PC-3 (cell line): ENCODE results near the gene RAB30. TPM values are rescaled to one million over a fixed set of nuclear protein-coding genes. Genes with fewer than 3 reads are reported as not detected.

Experiments used
- ATAC-seq: fragments of 200-7000 bp; cut with Tn5 transposase; 2 replicates; pipeline ENCODE4 v1.9.1; 2020; ENCODE audit warnings: mild to moderate bottlenecking, moderate library complexity
- BruUV-seq: library from RNA; stranded (reverse); fragments of 400-500 nt; replicated peaks from 2 replicates; lab custom pipeline; 2021; lab: Mats Ljungman, UMichigan
- CTCF ChIA-PET: fragments of 300-600 bp; sonication (Branson Sonifier 250); formaldehyde crosslinking; loops from one replicate; lab custom pipeline; 2022; ENCODE audit warnings: antibody characterized with exemption; lab: Charles Lee
- POLR2A ChIA-PET: fragments of 300-600 bp; sonication (Branson Sonifier 250); formaldehyde crosslinking; loops from one replicate; lab custom pipeline; 2022; ENCODE audit warnings: antibody characterized with exemption; ENCODE audit not compliant: unreplicated experiment; lab: Charles Lee
- DNase-seq: peaks from one replicate; pipeline ENCODE4 v3.0.0-alpha.2; 2015
- H2AFZ ChIP-seq: fragments of 300-600 bp; sonication (generic); 2 replicates; pipeline ENCODE4 v1.6.0; 2016; ENCODE audit warnings: antibody characterized with exemption, low read length
- H3F3A ChIP-seq: fragments of 300-600 bp; sonication (generic); one replicate; pipeline ENCODE4 v1.6.0; 2017; ENCODE audit warnings: antibody characterized with exemption, low read length, control low read depth, mild to moderate bottlenecking; ENCODE audit not compliant: unreplicated experiment
- H3K27ac ChIP-seq: fragments of 300-600 bp; sonication (generic); 2 replicates; pipeline ENCODE4 v1.5.1; 2016; ENCODE audit warnings: mild to moderate bottlenecking, low read length
- H3K27me3 ChIP-seq: fragments of 300-600 bp; sonication (generic); 2 replicates; pipeline ENCODE4 v1.6.1; 2016; ENCODE audit warnings: low read length, mixed read lengths
- H3K36me3 ChIP-seq: fragments of 300-600 bp; sonication (generic); 2 replicates; pipeline ENCODE4 v1.6.1; 2016; ENCODE audit warnings: low read depth, mixed run types, low read length, mixed read lengths
- H3K4me1 ChIP-seq: fragments of 300-600 bp; sonication (generic); 2 replicates; pipeline ENCODE4 v1.5.1; 2016; ENCODE audit warnings: low read length; ENCODE audit not compliant: insufficient read depth
- H3K4me2 ChIP-seq: fragments of 300-600 bp; sonication (generic); 2 replicates; pipeline ENCODE4 v1.6.0; 2016; ENCODE audit warnings: low read length
- H3K4me3 ChIP-seq: fragments of 300-600 bp; sonication (generic); 2 replicates; pipeline ENCODE4 v1.5.1; 2016; ENCODE audit warnings: mild to moderate bottlenecking, low read length, mixed read lengths
- H3K79me2 ChIP-seq: fragments of 300-600 bp; sonication (generic); 2 replicates; pipeline ENCODE4 v1.6.1; 2017; ENCODE audit warnings: low read length, mixed read lengths
- H3K9ac ChIP-seq: fragments of 300-600 bp; sonication (generic); 2 replicates; pipeline ENCODE4 v1.6.0; 2016; ENCODE audit warnings: mild to moderate bottlenecking, low read length
- H3K9me2 ChIP-seq: fragments of 300-600 bp; sonication (generic); replicated peaks from 2 replicates; pipeline ENCODE4 v1.6.1; 2016; ENCODE audit warnings: mixed run types, low read length, mixed read lengths
- H3K9me3 ChIP-seq: fragments of 300-600 bp; sonication (generic); 2 replicates; pipeline ENCODE4 v1.6.1; 2016; ENCODE audit warnings: low read length, mixed read lengths
- H4K20me1 ChIP-seq: fragments of 300-600 bp; sonication (generic); 2 replicates; pipeline ENCODE4 v1.6.1; 2016; ENCODE audit warnings: low read length, mixed read lengths
- EZH2 ChIP-seq: fragments of 300-600 bp; sonication (generic); IDR thresholded peaks from one replicate; pipeline ENCODE4 v1.6.1; 2017; ENCODE audit warnings: antibody characterized with exemption, mild to moderate bottlenecking, low read length; ENCODE audit not compliant: unreplicated experiment
- EZH2phosphoT487 ChIP-seq: fragments of 300-600 bp; sonication (generic); IDR thresholded peaks from 2 replicates; pipeline ENCODE4 v1.6.1; 2018; ENCODE audit warnings: mild to moderate bottlenecking, antibody characterized with exemption, low read length, borderline replicate concordance
- intact Hi-C: fragments of 100-400 bp; cut with micrococcal nuclease; formaldehyde crosslinking; loops from 2 replicates; pipeline ENCODE4 v1.9.0; 2023
- total RNA-seq: library from RNA; depleted of rRNA; stranded (reverse); fragments of >200 nt; gene quantifications from 2 replicates; pipeline ENCODE4 v1.2.3, GENCODE V29; 2014
- TF ChIP-seq, protein P1 (sequence below): fragments of 300-600 bp; sonication (generic); conservative IDR thresholded peaks from 2 replicates; pipeline ENCODE4 v1.5.1; 2017; ENCODE audit warnings: antibody characterized with exemption, low read depth, mild to moderate bottlenecking, low read length

RAB30 gene
- total RNA-seq, 1 experiment from 2014 or later = 6.6 TPM

DNA sequence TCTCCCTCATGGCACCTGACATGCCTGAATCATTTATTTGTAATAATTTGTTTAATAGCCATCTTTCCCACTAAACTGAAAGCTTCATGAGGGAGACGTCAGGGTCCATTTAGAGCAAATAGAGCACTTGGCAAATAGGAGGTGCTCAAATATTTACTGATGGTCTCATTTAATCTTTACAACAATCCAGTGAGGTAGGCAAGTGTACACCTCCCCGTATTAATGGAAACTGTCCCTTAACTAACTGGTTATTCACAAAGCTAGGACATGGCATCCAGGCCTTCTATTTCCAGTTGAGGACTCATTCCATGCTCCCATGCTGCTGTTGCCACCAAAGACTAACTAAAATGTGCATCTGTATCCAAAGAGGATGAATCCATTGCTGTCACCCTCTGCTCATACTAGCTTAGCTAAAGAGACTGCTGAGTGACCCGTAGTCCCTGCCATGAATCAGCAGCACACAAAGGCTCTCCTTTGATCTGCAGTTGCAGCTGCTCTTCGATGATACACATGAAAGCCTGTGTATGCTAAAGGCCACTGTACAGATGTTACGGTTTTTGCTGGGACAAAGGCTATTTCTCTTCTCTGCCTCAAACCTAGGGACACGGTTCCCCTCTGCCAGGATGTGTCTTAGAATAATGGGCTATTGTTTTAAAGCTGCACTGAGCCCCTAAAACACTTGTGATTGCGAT, 82.6 kb downstream of the RAB30 start:
- ChIA-PET CTCF (interaction anchor here (0.6 kb wide), 1 partner anchor 22 kb away, joined by 3 read pairs; no protein-coding TSS in a partner anchor), POLR2A (interaction anchor here (0.5 kb wide), 1 partner anchor 147 kb away, joined by 4 read pairs; no protein-coding TSS in a partner anchor)
- Histone ChIP-seq H3F3A (no peaks in the 10 kb centered on the region), H3K36me3 (no peaks in the 10 kb centered on the region), H3K4me1 (no peaks in the 10 kb centered on the region), H3K9ac (no peak overlapping the region), H3K9me3 (no peaks in the 10 kb centered on the region), H2AFZ (no peak overlapping the region), H3K4me2 (no peak overlapping the region), H4K20me1 (no peaks in the 10 kb centered on the region), H3K27me3 (no peaks in the 10 kb centered on the region), H3K9me2 (no peaks in the 10 kb centered on the region), H3K4me3 (no peak overlapping the region), H3K79me2 (no peaks in the 10 kb centered on the region), H3K27ac (no peak overlapping the region)
- peak; percentile 42; the same call in 1 of the 2 replicates for ATAC-seq
- intact Hi-C loops = no loop called here
- no peak for TF ChIP-seq EZH2
- no peak for DNase-seq
- BruUV-seq = no TSS peak

DNA sequence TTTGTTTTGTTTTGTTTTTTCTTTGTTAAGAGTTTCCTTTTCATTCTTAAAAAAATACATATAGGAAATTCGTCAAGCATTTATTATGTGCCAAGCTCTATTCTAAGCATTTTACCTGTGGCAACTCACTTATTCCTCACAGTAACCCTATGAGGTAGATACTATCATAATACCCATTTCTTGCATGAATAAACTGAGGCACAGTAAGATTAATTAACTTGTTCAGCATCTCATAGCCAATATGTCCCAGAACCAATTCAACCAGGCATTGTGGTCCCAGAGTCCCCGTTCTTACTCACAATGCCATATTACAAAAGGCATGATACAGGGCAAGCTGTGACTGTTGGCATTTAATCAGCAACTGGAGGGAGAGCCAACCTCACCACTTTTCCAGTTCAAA, 83.7 kb downstream of the RAB30 start:
- Histone ChIP-seq H3K79me2 (no peaks in the 10 kb centered on the region), H3F3A (no peaks in the 10 kb centered on the region), H4K20me1 (no peaks in the 10 kb centered on the region), H3K4me2 (no peak overlapping the region), H3K9me2 (no peaks in the 10 kb centered on the region), H2AFZ (no peak overlapping the region), H3K9ac (no peak overlapping the region), H3K9me3 (no peaks in the 10 kb centered on the region), H3K4me1 (no peaks in the 10 kb centered on the region), H3K27ac (no peak overlapping the region), H3K27me3 (no peaks in the 10 kb centered on the region), H3K4me3 (no peak overlapping the region), H3K36me3 (no peaks in the 10 kb centered on the region)
- TF ChIP-seq EZH2phosphoT487 (no peak), EZH2 (no peak)
- TF ChIP-seq, protein P1, sequence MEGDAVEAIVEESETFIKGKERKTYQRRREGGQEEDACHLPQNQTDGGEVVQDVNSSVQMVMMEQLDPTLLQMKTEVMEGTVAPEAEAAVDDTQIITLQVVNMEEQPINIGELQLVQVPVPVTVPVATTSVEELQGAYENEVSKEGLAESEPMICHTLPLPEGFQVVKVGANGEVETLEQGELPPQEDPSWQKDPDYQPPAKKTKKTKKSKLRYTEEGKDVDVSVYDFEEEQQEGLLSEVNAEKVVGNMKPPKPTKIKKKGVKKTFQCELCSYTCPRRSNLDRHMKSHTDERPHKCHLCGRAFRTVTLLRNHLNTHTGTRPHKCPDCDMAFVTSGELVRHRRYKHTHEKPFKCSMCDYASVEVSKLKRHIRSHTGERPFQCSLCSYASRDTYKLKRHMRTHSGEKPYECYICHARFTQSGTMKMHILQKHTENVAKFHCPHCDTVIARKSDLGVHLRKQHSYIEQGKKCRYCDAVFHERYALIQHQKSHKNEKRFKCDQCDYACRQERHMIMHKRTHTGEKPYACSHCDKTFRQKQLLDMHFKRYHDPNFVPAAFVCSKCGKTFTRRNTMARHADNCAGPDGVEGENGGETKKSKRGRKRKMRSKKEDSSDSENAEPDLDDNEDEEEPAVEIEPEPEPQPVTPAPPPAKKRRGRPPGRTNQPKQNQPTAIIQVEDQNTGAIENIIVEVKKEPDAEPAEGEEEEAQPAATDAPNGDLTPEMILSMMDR = no peak
- ChIA-PET CTCF (interaction anchor here (0.6 kb wide), 1 partner anchor 262 kb away, joined by 3 read pairs; no protein-coding TSS in a partner anchor), POLR2A (no interaction called here)
- BruUV-seq = no TSS peak
- no peak for DNase-seq
- intact Hi-C loops = no loop called here
- ATAC-seq = no peak

DNA sequence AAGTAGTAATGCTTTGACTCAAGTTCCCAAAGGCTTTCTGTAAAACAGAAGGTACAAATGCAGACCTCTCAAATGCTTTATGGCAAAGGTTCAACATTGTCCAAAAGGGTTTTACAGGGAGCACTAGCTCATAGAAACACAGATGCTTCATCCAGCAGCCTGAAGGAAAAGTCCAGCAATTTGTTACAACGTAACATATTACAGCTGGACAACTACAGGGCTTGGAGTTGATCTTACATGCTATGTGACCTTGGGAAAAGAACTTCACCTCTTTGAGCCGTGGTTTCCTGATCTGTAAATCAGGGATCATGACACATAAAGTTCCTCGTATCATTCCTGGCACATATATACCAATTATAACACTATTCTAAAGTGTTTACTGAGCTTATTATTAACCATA, 85.3 kb downstream of the RAB30 start:
- TF ChIP-seq, protein P1 = no peak
- no peak for TF ChIP-seq EZH2phosphoT487
- TF ChIP-seq EZH2 = no peak

More for the DNA sequence above, 85.3 kb downstream of the RAB30 start:
- Histone ChIP-seq H3K4me1 (no peaks in the 10 kb centered on the region), H3F3A (no peaks in the 10 kb centered on the region), H3K4me2 (no peak overlapping the region), H4K20me1 (no peaks in the 10 kb centered on the region), H3K4me3 (no peak overlapping the region), H3K9me2 (no peaks in the 10 kb centered on the region), H3K79me2 (no peaks in the 10 kb centered on the region), H3K36me3 (no peaks in the 10 kb centered on the region), H3K27ac (no peak overlapping the region), H3K9ac (no peak overlapping the region), H3K9me3 (no peaks in the 10 kb centered on the region), H3K27me3 (no peaks in the 10 kb centered on the region), H2AFZ (no peak overlapping the region)
- ChIA-PET POLR2A (no interaction called here), CTCF (no interaction called here)
- no peak for ATAC-seq
- no TSS peak for BruUV-seq
- intact Hi-C loops = no loop called here
- DNase-seq = no peak
